CD4-positive, alpha-beta T cell treated with Interleukin-17A for 4 hours (primary cell): ENCODE results near the gene MAD1L1.
"Not testable (repeated sequence)": the region's sequence is repeated elsewhere in the genome, so short reads cannot be mapped to it uniquely, and the experiment has no call there.

ENCODE experiments used
- DNase-seq: peaks from one replicate; pipeline ENCODE4 v3.0.0-alpha.2; 2020; ENCODE audit warnings: mixed read lengths

The MAD1L1 gene

DNA sequence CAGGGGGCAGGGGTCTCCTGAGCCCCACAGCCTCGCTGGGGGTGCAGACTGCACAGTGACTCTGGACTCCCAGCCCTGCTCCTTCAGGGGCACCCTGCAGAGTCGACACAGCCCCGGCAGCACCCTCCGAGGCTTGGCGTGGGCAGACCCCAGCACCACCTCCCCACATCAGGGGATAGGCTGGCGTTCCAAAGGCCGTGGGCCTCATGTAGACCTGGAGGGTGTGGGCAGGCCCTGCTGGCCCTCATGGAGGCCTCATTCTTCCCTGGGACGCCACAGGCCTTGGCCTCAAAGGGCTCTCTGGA lies 296.8 kb downstream of the MAD1L1 start:
- DNase-seq = no peak

DNA sequence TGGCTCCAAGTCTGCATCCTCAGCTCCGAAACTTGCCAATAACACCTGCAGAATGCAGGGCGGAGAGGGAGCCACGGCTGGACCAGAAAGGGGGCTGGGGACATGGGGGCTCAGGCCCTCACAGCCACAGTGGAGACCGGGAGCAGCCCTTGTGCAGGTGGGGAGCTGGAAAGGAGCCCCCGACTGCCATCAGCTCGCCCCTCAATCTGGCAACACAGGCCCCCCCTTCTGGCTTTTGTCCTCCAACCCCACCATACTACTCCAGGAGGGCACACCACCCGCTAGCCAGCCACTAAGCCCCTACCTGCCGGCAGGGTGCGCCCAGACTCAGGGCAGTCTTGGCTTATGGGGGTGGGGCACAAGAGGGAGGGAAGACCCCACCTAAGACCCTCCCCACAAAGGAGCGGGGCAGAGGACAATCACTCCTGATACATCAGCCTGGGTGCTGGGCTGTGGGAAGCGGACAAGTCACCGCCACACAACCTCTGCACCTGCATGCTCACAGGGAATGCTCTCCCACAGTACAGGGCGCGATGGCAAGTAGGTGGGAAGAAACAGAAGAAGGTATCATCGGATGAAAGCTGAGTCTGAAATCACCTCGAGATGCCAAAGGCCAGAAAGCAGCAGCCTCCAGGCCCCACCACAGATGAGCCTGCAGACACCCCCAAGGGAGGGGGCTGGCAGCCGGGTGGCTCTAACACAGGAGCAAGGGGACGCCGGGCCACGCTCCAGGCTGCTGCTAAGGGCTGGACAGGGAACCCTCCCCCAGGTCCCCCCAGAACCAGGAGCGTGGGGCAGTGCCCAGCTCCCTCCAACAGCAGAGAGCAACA lies 297.4 kb downstream of the MAD1L1 start:
- no peak for DNase-seq

GRCh38 chr7:1934756-1935155 lies 298.0 kb downstream of the MAD1L1 start:
- DNase-seq = no peak

GRCh38 chr7:1934017-1934416 lies 298.7 kb downstream of the MAD1L1 start:
- DNase-seq = no peak

DNA sequence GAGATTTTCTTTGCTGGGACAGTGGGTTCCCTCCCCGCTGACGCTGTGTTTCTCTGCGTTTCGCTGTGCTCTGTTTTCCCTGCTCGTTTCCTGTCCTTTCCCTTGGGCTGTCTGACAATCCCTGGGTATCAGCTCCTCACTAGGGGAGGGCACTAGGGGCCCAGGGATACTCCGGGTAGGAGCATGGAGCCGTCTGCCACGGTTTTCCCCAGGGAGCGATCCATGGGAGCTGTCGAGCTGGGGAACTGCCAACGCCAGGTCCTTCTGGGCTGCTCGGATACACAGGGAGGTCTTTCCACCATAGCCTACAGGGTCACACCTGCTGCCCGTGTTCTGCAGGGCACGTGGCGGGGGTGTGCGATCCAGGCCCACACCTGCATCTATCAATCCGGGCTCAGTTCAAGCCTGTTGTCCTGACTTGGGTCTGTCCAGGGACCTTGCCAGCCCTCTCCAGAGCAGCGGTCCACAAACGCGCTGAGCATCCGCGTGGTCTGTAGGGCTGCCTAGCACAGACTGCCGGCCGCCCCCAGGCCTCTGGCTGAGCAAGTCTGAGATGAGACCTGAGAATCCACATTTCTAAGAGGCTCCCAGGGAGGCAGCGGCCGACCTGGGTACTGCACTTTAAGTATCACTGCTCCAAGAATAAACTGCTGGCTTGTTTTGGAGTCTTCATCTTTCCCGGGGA lies 299.5 kb downstream of the MAD1L1 start:
- no peak for DNase-seq

DNA sequence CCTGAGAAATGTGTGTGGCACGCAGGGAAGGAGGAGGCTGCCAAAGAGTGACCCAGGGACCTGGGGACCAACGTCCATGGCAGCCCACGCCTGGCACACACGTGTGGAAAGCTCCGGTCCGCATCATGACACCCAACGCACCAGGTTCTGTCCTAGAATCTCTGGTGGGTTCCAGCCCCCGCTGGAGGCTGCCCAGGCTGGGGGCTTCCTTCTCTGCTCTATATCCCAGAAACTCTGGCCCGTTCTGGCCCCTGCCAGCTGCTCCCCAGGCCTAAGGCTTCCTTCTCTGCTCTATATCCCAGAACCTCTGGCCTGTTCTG lies 300.8 kb downstream of the MAD1L1 start:
- DNase-seq = no peak

DNA sequence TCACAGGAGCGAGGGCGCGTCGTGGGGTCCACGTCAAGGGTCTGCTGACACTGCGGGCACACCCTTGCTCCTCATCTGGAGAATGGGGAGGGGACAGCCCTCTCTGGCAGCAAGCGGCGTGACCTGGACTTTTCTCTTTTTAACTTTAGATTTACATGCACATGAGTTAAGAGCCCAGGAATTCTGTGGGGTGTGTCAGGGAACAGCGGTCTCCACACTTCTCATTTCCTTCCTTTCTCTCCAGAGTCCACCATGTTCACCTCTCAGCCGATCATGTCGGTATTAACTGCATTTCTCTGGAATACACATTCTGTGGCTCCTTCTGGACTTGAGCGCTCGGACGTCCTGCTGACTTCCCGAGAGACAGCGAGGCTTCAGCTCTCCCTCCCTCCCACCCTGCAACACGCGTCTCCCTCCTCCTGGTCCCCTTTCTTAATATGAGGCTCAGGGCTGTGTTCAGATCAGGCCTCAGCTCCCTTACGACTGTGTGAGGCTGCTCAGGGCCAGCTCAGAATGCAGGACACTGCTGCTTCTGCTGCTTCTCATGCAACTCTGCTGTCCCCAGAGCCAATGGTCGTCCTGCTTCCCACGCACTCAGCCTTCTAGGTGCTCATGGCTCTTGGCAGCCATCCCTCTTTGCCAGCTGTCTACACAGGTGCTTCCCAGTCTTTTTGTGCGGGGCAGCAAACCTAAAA lies 301.3 kb downstream of the MAD1L1 start:
- DNase-seq = no peak

GRCh38 chr7:1930381-1931065 lies 302.2 kb downstream of the MAD1L1 start:
- DNase-seq = no peak

DNA sequence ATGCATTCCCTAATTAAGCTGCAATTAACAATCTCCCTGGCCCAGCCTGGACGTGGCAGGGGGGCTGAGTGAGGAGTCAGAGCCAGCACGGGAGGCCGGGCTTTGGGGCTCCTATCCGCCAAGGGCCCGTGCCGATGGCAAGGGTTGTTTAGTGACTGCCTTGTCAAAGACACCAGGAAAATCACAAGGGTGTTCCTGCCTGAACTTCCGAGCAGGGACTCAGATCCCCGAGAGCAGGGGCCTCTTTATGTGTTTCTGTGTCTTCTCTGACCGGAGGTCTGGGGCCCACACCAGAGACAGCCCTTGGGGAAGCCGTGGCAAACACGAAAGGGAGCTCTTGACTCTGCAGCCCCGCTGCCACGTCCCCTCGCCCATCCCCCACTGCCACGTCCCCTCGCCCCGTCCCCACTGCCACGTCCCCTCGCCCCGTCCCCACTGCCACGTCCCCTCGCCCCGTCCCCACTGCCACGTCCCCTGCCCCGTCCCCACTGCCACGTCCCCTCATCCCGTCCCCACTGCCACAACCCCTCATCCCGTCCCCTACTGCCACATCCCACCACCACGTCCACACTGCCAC lies 303.3 kb downstream of the MAD1L1 start:
- not testable (repeated sequence) for DNase-seq

DNA sequence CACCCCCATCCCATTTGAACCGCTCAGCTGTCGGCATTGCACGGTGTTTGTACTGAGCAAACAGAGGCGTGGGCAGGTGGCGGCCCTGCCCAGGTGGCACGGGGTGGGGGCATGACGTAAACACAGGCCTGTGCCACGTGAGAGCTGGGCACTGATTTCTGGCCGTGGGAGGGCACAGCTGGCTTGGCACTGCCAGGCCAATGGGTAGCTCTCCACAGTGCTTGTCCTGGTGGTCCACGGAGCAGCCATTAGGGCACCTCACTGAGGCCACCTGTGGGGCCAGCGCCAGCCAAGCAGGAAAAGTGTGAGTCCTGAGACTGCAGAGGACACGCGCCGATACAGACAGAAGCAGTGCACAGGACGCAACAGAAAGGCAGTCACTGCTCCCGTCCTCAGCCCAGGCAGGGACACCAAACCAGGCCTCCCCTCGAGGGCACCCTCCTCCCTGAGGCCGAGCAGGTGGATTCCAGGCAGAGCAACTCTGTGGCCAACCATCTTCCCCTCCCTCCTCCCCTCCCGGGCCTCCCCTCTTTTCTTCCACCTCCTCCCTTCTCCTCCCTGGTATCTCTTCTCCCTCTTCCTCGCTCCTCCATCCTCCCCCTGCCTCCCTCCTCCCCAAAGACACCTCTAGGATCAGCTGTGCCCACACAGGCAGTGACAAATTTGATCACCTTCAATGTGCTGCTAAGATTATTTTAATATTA lies 303.9 kb downstream of the MAD1L1 start:
- no peak for DNase-seq

- no peak for DNase-seq
Measured at GRCh38 chr7:1927937-1928644, 304.7 kb downstream of the MAD1L1 start.

GRCh38 chr7:1926908-1927306 lies 305.8 kb downstream of the MAD1L1 start:
- no peak for DNase-seq

GRCh38 chr7:1925973-1926907 lies 306.5 kb downstream of the MAD1L1 start:
- DNase-seq = peak; percentile 66

DNA sequence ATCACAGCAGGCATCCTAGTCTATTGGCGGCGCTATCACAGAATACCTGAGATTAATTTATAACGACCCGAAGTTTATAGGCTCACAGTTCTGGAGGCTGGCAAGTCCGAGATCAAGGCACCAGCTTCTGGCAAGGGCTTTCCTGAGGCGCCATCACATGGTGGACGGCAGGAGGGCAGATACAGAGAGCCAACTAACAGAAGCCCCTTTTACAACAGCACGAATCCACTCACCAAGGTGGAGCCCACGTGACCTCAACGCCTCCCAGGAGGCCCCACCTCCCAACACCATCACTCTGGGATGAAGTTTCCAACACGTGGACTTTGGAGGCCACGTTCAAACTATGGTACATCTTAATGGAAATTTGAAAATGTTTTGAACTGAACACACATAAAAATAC lies 307.4 kb downstream of the MAD1L1 start:
- peak; percentile 26 for DNase-seq

- DNase-seq = peak; percentile 49
Measured at GRCh38 chr7:1924258-1924817, 308.4 kb downstream of the MAD1L1 start.

DNA sequence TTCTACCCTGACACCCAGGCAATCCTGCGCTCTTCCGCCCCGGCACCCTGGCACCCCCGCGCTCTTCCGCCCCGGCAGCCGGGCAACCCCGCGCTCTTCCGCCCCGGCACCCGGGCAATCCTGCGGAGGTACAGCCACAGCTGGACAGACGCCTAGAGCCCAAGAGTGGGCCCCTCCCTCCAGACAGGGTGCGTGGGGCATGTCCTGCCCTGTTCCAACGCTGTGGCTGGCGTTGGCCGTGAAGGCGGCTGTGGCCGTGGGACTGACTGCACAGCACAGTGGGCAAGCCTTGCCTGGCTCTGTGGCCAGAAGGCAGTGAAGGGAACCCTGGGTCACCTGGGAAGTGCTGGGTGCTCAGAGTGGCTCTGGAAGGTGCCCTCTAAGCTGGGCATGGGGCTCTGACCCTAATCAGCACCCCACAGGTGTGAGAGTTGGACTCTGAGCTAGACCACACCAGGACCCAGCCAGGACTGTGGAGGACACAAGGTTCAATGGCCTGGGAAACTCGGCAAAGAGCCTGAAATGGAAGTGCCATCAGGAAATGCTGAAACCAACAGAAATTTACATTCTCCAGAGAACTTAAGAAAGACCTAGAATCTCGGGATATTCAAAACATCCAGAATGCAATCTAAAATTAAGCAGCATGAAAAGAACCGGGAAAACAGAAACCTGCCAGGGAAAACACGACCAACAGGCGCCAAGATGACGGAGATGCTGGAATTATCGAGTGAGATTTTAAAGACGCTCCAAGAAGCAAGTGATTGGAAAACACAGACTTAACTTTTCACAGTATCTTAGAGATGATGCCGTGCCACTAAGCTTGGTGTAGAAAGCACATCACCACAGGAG lies 309.1 kb downstream of the MAD1L1 start:
- no peak for DNase-seq

- DNase-seq = no peak
Measured at GRCh38 chr7:1922870-1923236, 309.9 kb downstream of the MAD1L1 start.

GRCh38 chr7:1922071-1922869 lies 310.5 kb downstream of the MAD1L1 start:
- peak; percentile 53 for DNase-seq

- no peak for DNase-seq
Measured at GRCh38 chr7:1920881-1921280, 311.9 kb downstream of the MAD1L1 start.
